ENCODE data around the gene ARFGAP2. TPM values are rescaled to one million over a fixed set of nuclear protein-coding genes. Genes with fewer than 3 reads are reported as not detected.

ARFGAP2 gene
- total RNA-seq, 1 experiment from 2014 or later, result 100.0 TPM

- no TSS peak for BruUV-seq (replicated peaks)
- Mint-ChIP-seq H3K27me3 (ENCODE audit: insufficient read depth, unreplicated experiment) (no peaks in the 10 kb centered on the region), H3K4me3 (ENCODE audit: unreplicated experiment) (no peak overlapping the region), H3K36me3 (ENCODE audit: insufficient read depth, unreplicated experiment) (peaks cover 9% of the 10 kb centered on the region), H3K27ac (ENCODE audit: unreplicated experiment) (peak overlapping the region; percentile 4), H3K9me3 (ENCODE audit: unreplicated experiment) (no peaks in the 10 kb centered on the region), H3K4me1 (ENCODE audit: low read depth, unreplicated experiment) (peaks cover 7% of the 10 kb centered on the region)
- intact Hi-C loops (cut with micrococcal nuclease; ENCODE audit: unreplicated experiment), result no loop called here
- Histone ChIP-seq H3K9me3 (no peaks in the 10 kb centered on the region), H3K4me1 (no peaks in the 10 kb centered on the region), H3K4me3 (ENCODE audit: low read depth, low read length) (no peak overlapping the region), H3K36me3 (ENCODE audit: control insufficient read depth, insufficient read depth, low read length) (no peaks in the 10 kb centered on the region), H3K27me3 (replicated peaks; ENCODE audit: control insufficient read depth, insufficient read depth, low read length) (no peaks in the 10 kb centered on the region)
- CTCF ChIA-PET, result interaction anchor here (0.8 to 1.4 kb wide), 4 partner anchors 13 to 93 kb away, joined by 3 to 4 read pairs (median 3); no protein-coding TSS in a partner anchor
- POLR2A ChIA-PET, result no interaction called here
- TF ChIP-seq, protein P1, sequence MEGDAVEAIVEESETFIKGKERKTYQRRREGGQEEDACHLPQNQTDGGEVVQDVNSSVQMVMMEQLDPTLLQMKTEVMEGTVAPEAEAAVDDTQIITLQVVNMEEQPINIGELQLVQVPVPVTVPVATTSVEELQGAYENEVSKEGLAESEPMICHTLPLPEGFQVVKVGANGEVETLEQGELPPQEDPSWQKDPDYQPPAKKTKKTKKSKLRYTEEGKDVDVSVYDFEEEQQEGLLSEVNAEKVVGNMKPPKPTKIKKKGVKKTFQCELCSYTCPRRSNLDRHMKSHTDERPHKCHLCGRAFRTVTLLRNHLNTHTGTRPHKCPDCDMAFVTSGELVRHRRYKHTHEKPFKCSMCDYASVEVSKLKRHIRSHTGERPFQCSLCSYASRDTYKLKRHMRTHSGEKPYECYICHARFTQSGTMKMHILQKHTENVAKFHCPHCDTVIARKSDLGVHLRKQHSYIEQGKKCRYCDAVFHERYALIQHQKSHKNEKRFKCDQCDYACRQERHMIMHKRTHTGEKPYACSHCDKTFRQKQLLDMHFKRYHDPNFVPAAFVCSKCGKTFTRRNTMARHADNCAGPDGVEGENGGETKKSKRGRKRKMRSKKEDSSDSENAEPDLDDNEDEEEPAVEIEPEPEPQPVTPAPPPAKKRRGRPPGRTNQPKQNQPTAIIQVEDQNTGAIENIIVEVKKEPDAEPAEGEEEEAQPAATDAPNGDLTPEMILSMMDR (IDR thresholded peaks at IDR 0.05; ENCODE audit: insufficient read depth in 1 of 2, low read depth in 1 of 2, low read length in 1 of 2, severe bottlenecking in 1 of 2, unreplicated experiment in 1 of 2), result no peak
- no peak for DNase-seq
These were observed 29.4 kb downstream of the ARFGAP2 start for GRCh38 chr11:47147250-47147649.

- Histone ChIP-seq H3K4me1 (no peaks in the 10 kb centered on the region), H3K9me3 (no peaks in the 10 kb centered on the region), H3K36me3 (ENCODE audit: control insufficient read depth, insufficient read depth, low read length) (no peaks in the 10 kb centered on the region), H3K4me3 (ENCODE audit: low read depth, low read length) (no peak overlapping the region), H3K27me3 (replicated peaks; ENCODE audit: control insufficient read depth, insufficient read depth, low read length) (no peaks in the 10 kb centered on the region)
- Mint-ChIP-seq H3K27ac (ENCODE audit: unreplicated experiment) (no peak overlapping the region), H3K9me3 (ENCODE audit: unreplicated experiment) (no peaks in the 10 kb centered on the region), H3K4me1 (ENCODE audit: low read depth, unreplicated experiment) (peaks cover 7% of the 10 kb centered on the region), H3K36me3 (ENCODE audit: insufficient read depth, unreplicated experiment) (no peaks in the 10 kb centered on the region), H3K4me3 (ENCODE audit: unreplicated experiment) (no peak overlapping the region), H3K27me3 (ENCODE audit: insufficient read depth, unreplicated experiment) (no peaks in the 10 kb centered on the region)
- ChIA-PET CTCF (no interaction called here), POLR2A (no interaction called here)
- TF ChIP-seq, protein P1 (IDR thresholded peaks at IDR 0.05; ENCODE audit: insufficient read depth in 1 of 2, low read depth in 1 of 2, low read length in 1 of 2, severe bottlenecking in 1 of 2, unreplicated experiment in 1 of 2), result no peak
- DNase-seq, result no peak
- no TSS peak for BruUV-seq (replicated peaks)
- intact Hi-C loops (cut with micrococcal nuclease; ENCODE audit: unreplicated experiment), result no loop called here
These were observed 32.1 kb downstream of the ARFGAP2 start for GRCh38 chr11:47144541-47144940.

DNA sequence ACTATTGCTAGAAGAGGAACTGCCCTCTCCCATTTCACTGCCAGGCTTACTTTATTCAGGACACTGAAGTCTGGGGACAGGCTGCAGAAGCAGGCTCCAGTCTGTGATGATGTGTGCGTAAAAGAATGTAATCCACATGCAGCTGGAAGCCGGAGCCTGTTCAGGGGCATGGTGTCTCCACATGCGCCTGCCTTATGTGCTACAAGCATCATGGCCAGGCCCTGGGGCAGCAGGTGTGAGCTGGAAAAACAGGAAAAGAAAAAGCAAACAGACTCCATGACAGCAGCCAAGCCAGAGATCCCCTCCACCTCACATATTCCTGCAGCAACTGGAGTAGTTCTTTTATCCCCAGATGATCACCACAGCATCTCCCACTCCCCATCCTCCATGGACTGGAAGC lies 33.4 kb downstream of the ARFGAP2 start:
- H3K36me3 ChIP-seq (ENCODE audit: control insufficient read depth, insufficient read depth, low read length), result peaks cover 1% of the 10 kb centered on the region; the same call in 1 of the 2 replicates
- no peaks in the 10 kb centered on the region for H3K27me3 ChIP-seq (replicated peaks; ENCODE audit: control insufficient read depth, insufficient read depth, low read length)
- H3K27me3 Mint-ChIP-seq (ENCODE audit: insufficient read depth, unreplicated experiment), result no peaks in the 10 kb centered on the region
- H3K36me3 Mint-ChIP-seq (ENCODE audit: insufficient read depth, unreplicated experiment), result no peaks in the 10 kb centered on the region
- BruUV-seq (replicated peaks), result no TSS peak
- peak overlapping the region; percentile 53 for H3K27ac Mint-ChIP-seq (ENCODE audit: unreplicated experiment)
- no peak overlapping the region for H3K4me3 ChIP-seq (ENCODE audit: low read depth, low read length)
- CTCF ChIA-PET, result interaction anchor here (0.9 kb wide), 1 partner anchor 10 kb away, joined by 3 read pairs; no protein-coding TSS in a partner anchor
- no peaks in the 10 kb centered on the region for H3K4me1 ChIP-seq
- intact Hi-C loops (cut with micrococcal nuclease; ENCODE audit: unreplicated experiment), result no loop called here
- POLR2A ChIA-PET, result no interaction called here
- no peaks in the 10 kb centered on the region for H3K9me3 ChIP-seq
- H3K4me3 Mint-ChIP-seq (ENCODE audit: unreplicated experiment), result no peak overlapping the region
- TF ChIP-seq, protein P1 (IDR thresholded peaks at IDR 0.05; ENCODE audit: insufficient read depth in 1 of 2, low read depth in 1 of 2, low read length in 1 of 2, severe bottlenecking in 1 of 2, unreplicated experiment in 1 of 2), result no peak
- peaks cover 7% of the 10 kb centered on the region for H3K4me1 Mint-ChIP-seq (ENCODE audit: low read depth, unreplicated experiment)
- DNase-seq, result peak; percentile 37 to 53
- no peaks in the 10 kb centered on the region for H3K9me3 Mint-ChIP-seq (ENCODE audit: unreplicated experiment)
